Esophagus squamous epithelium (tissue), 4 donors: ENCODE measurements around the gene ARHGEF40.

ENCODE experiments used
- CTCF ChIP-seq, 6 experiments: fragments of 450-650 bp in 4 of 6; fragments of 200-600 bp in 2 of 6; sonication (generic) in 2 of 6; IDR thresholded peaks; one replicate each; pipeline ENCODE4 v1.5.1; 2016 to 2019; ENCODE audit warnings: antibody characterized with exemption in 6 of 6, mild to moderate bottlenecking in 4 of 6, moderate library complexity in 4 of 6
- POLR2A ChIP-seq, 4 donors: fragments of 450-650 bp; IDR thresholded peaks; one replicate each; pipeline ENCODE4 v1.6.1; 2017; ENCODE audit warnings: antibody characterized with exemption in 4 of 4, mild to moderate bottlenecking in 4 of 4, moderate library complexity in 3 of 4

GRCh38 chr14:21086908-21087293, 16.8 kb downstream of the ARHGEF40 start:
- TF ChIP-seq CTCF (IDR thresholded peaks at IDR 0.05) = no peak
- TF ChIP-seq POLR2A (IDR thresholded peaks at IDR 0.05) = no peak
